Pancreas (tissue), 10 donors: ENCODE measurements around the gene TOR4A. TPM values are rescaled to one million over a fixed set of nuclear protein-coding genes. Genes with fewer than 3 reads are reported as not detected.

Source experiments
- ATAC-seq, 4 donors: fragments of 200-7000 bp; cut with Tn5 transposase; one replicate each; pipeline versions ENCODE4 v1.8.0 to v1.9.1; 2020; ENCODE audit warnings: mild to moderate bottlenecking in 4 of 4, moderate library complexity in 4 of 4
- DNase-seq, 6 donors: peaks; one replicate each; pipeline ENCODE4 v3.0.0-alpha.2; 2020
- FAIRE-seq: peaks from 2 replicates; lab custom pipeline; 2012; peaks lifted over from hg19 to GRCh38; lab: Jason Lieb, UNC
- H3K27ac ChIP-seq, 4 donors: fragments of 200-600 bp; sonication (generic); 1 replicate in 3 of 4; 2 replicates in 1 of 4; pipeline versions ENCODE4 v1.5.0 to v1.8.0; 2020
- H3K27me3 ChIP-seq, 4 donors: fragments of 200-600 bp; one replicate each; pipeline ENCODE4 v1.8.0; 2021
- H3K36me3 ChIP-seq, 3 donors: fragments of 200-600 bp; sonication (generic) in 1 of 3; one replicate each; pipeline versions ENCODE4 v1.5.0 to v1.8.0; 2020 to 2021
- H3K4me1 ChIP-seq, 3 donors: fragments of 200-600 bp; one replicate each; pipeline ENCODE4 v1.8.0; 2021
- H3K4me3 ChIP-seq, 4 donors: fragments of 200-600 bp; sonication (generic) in 2 of 4; one replicate each; pipeline versions ENCODE4 v1.5.0 to v1.8.0; 2020 to 2021
- H3K9me3 ChIP-seq, 4 donors: fragments of 200-600 bp; one replicate each; pipeline ENCODE4 v1.8.0; 2021
- CTCF ChIP-seq, 4 donors: fragments of 200-600 bp; sonication (generic) in 3 of 4; IDR thresholded peaks; one replicate each; pipeline versions ENCODE4 v1.5.0 to v1.8.0; 2021; ENCODE audit warnings: antibody characterized with exemption in 4 of 4
- WGBS, 2 donors: extraction: QIAGEN DNeasy Blood & Tissue Kit; methylation state at CpG; one replicate each; pipeline ENCODE4 v1.1.7; 2013; 5-methylcytosine and 5-hydroxymethylcytosine counted together
- intact Hi-C, 3 donors: fragments of 100-400 bp; cut with DNase I; formaldehyde crosslinking; loops; one replicate each; pipeline versions ENCODE4 v1.11.1 to v1.14.2; 2022
- polyA plus RNA-seq, 2 donors: library from polyadenylated mRNA; stranded (reverse); fragments of 200-250 nt; gene quantifications; one replicate each; pipeline ENCODE4 v1.2.3, GENCODE V29; 2013
- total RNA-seq, 6 donors: library from RNA; stranded (reverse); fragmentation: NEBNext Ultra II Directional in 4 of 6; extraction: Animal tissue kit (Norgen Biotek cat#: 25700) in 4 of 6; gene quantifications; one replicate each; pipeline versions ENCODE4 v1.2.1 to v1.2.4, GENCODE V29; 2021 to 2023
- donor health status: healthy with polysubstance abuse.
- donor health status: DM: no; HTN: no; CAD: no; lungs with moderate emphysema.
- donor health status: DM: no; HTN: no; CAD: no.
- donor health status: control.
- donor health status: control.
- donor health status: Bipolar disorder and iron deficiency.
- donor health status: DM: yes; HTN: yes; CAD: no.
- donor health status: DM: no; HTN: no; CAD: no.
- donor health status: DM: no; HTN: no; CAD: no.
- donor health status: DM: yes; HTN: yes; CAD: no.

TOR4A gene
- total and polyA plus RNA-seq, 8 donors = 1.4 to 6.8 (median 4.2) TPM

GRCh38 chr9:137243626-137244485, 33.7 kb upstream of the TOR4A start:
- Histone ChIP-seq H3K4me3 (peak overlapping the region in 2 of 4 donors; percentile 97), H3K4me1 (peaks cover 0 to 23% (median 18%) of the 10 kb centered on the region in 3 donors), H3K27me3 (no peaks in the 10 kb centered on the region), H3K9me3 (no peaks in the 10 kb centered on the region), H3K36me3 (peaks cover 7 to 11% (median 8%) of the 10 kb centered on the region in 3 donors), H3K27ac (no peak overlapping the region)
- 49 to 53% methylated on average over 15 of the region's 15 CpGs for WGBS, 2 donors
- FAIRE-seq (no peak), DNase-seq (peak in 3 of 6 donors; percentile 43 to 76 (median 50)), ATAC-seq (no peak)
- intact Hi-C loops = no loop called here
- TF ChIP-seq CTCF (IDR thresholded peaks at IDR 0.05) = no peak

- intact Hi-C loops = no loop called here
- no peak for ATAC-seq
- WGBS, 2 donors = 74 to 82% methylated on average over 34 to 36 of the region's 36 CpGs
- H3K9me3 ChIP-seq = no peaks in the 10 kb centered on the region
- no peaks in the 10 kb centered on the region for H3K27me3 ChIP-seq
- no peak for TF ChIP-seq CTCF (IDR thresholded peaks at IDR 0.05)
- DNase-seq = peak in 3 of 6 donors; percentile 47 to 74 (median 51)
- no peak overlapping the region for H3K27ac ChIP-seq
- H3K36me3 ChIP-seq = peaks cover 7 to 11% (median 8%) of the 10 kb centered on the region in 3 donors
- no peak overlapping the region for H3K4me3 ChIP-seq
- no peak for FAIRE-seq
- peaks cover 0 to 18% (median 14%) of the 10 kb centered on the region in 3 donors for H3K4me1 ChIP-seq
Measured at GRCh38 chr9:137244486-137245449, 32.8 kb upstream of the TOR4A start.

GRCh38 chr9:137245450-137246421, 31.8 kb upstream of the TOR4A start:
- no peak overlapping the region for H3K4me3 ChIP-seq
- peaks cover 7 to 11% (median 8%) of the 10 kb centered on the region in 3 donors for H3K36me3 ChIP-seq
- H3K27me3 ChIP-seq = no peaks in the 10 kb centered on the region
- DNase-seq (peak in 1 of 6 donors; percentile 70), FAIRE-seq (no peak), ATAC-seq (no peak)
- TF ChIP-seq CTCF (IDR thresholded peaks at IDR 0.05) = no peak
- intact Hi-C loops = no loop called here
- H3K27ac ChIP-seq = no peak overlapping the region
- whole genome bisulfite sequencing, 2 donors = 86 to 92% methylated on average over 25 of the region's 25 CpGs
- H3K4me1 ChIP-seq = peaks cover 0 to 18% (median 14%) of the 10 kb centered on the region in 3 donors
- no peaks in the 10 kb centered on the region for H3K9me3 ChIP-seq

- TF ChIP-seq CTCF (IDR thresholded peaks at IDR 0.05) = no peak
- no peak for FAIRE-seq
- DNase-seq = no peak
- 80 to 87% methylated on average over 20 of the region's 20 CpGs for WGBS, 2 donors
- Histone ChIP-seq H3K4me3 (no peak overlapping the region), H3K27ac (no peak overlapping the region), H3K36me3 (peaks cover 7 to 11% (median 8%) of the 10 kb centered on the region in 3 donors), H3K4me1 (peaks cover 0 to 18% (median 14%) of the 10 kb centered on the region in 3 donors), H3K9me3 (no peaks in the 10 kb centered on the region), H3K27me3 (no peaks in the 10 kb centered on the region)
- intact Hi-C loops = no loop called here
- ATAC-seq = no peak
Measured at GRCh38 chr9:137247135-137247915, 30.2 kb upstream of the TOR4A start.
